KMS-11 (cell line): Measurements from ENCODE around the gene PDE6G.
A peak's percentile ranks its signal among the peaks of the same experiment; 100 is the strongest.

Experiments
- H2AFZ ChIP-seq: fragments of 200-600 bp; sonication (generic); 2 replicates; pipeline ENCODE4 v1.6.1; 2016; ENCODE audit warnings: antibody characterized with exemption, mixed run types, low read depth
- H3K27ac ChIP-seq: fragments of 200-600 bp; sonication (generic); 2 replicates; pipeline ENCODE4 v1.6.1; 2016; ENCODE audit warnings: mild to moderate bottlenecking, mixed run types
- H3K27me3 ChIP-seq: fragments of 200-600 bp; sonication (generic); 2 replicates; pipeline ENCODE4 v1.6.1; 2017; ENCODE audit warnings: mild to moderate bottlenecking, low read depth, mixed run types, moderate library complexity; ENCODE audit not compliant: insufficient read depth
- H3K36me3 ChIP-seq: fragments of 200-600 bp; sonication (generic); 2 replicates; pipeline ENCODE4 v1.6.1; 2017; ENCODE audit warnings: mild to moderate bottlenecking, mixed run types; ENCODE audit not compliant: insufficient read depth
- H3K4me1 ChIP-seq: fragments of 200-600 bp; sonication (generic); 2 replicates; pipeline ENCODE4 v1.6.1; 2016; ENCODE audit warnings: mild to moderate bottlenecking, low read depth, mixed run types; ENCODE audit not compliant: poor library complexity, severe bottlenecking
- H3K4me2 ChIP-seq: fragments of 200-600 bp; sonication (generic); 2 replicates; pipeline ENCODE4 v1.7.0; 2016; ENCODE audit warnings: mild to moderate bottlenecking, mixed run types
- H3K4me3 ChIP-seq: fragments of 200-600 bp; sonication (generic); IDR thresholded peaks from 2 replicates; pipeline ENCODE4 v1.6.1; 2017; ENCODE audit warnings: low read depth, low read length, mixed read lengths; ENCODE audit not compliant: insufficient read depth
- H3K79me2 ChIP-seq: fragments of 200-600 bp; sonication (generic); 2 replicates; pipeline ENCODE4 v1.6.1; 2016; ENCODE audit warnings: low read depth, mixed run types; ENCODE audit not compliant: insufficient read depth
- H3K9ac ChIP-seq: fragments of 200-600 bp; sonication (generic); 2 replicates; pipeline ENCODE4 v1.6.1; 2016; ENCODE audit warnings: mild to moderate bottlenecking, mixed run types
- H4K20me1 ChIP-seq: fragments of 200-600 bp; sonication (generic); 2 replicates; pipeline ENCODE4 v1.6.1; 2016; ENCODE audit warnings: mild to moderate bottlenecking, mixed run types; ENCODE audit not compliant: insufficient read depth
- TF ChIP-seq, protein P1 (sequence below): fragments of 200-600 bp; sonication (generic); conservative IDR thresholded peaks from 2 replicates; pipeline ENCODE4 v1.6.1; 2017; ENCODE audit warnings: low read depth, mild to moderate bottlenecking, antibody characterized with exemption, low read length, moderate library complexity, mixed read lengths

PDE6G gene

DNA sequence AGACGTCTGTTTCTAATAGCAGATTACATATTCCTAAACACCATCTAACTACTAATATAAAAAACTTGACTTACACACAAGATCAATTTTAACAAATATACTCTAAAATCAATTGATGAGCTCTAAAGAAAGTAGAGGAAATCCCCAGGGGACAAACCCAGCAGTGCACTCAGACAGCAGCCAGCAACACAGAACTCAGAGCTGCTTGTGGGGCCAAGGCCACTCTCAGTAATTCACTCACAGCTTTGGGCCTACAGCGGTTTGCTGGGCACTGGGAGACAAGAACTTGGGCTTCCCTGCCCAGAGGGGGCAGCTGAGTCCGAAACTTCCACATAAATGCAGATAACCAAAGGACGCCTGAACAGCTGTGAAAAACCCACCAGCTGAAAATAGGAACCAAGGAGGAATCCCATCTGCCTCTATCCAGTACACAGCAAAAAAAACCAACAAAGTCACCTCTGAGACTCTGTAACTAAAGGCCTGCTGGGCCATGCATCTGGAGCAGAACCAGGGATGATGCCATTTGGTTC, 40.9 kb downstream of the PDE6G start:
- Histone ChIP-seq H3K4me1 (peaks cover 45% of the 10 kb centered on the region), H3K79me2 (peaks cover 64% of the 10 kb centered on the region), H3K4me2 (no peak overlapping the region; the same call in 1 of the 2 replicates), H3K4me3 (no peak overlapping the region), H2AFZ (no peak overlapping the region), H4K20me1 (no peaks in the 10 kb centered on the region), H3K27me3 (no peaks in the 10 kb centered on the region), H3K27ac (0 out of 2 replicates have a peak overlapping the region, but pooled peaks have one; percentile 1), H3K36me3 (peaks cover 13% of the 10 kb centered on the region), H3K9ac (no peak overlapping the region)
- TF ChIP-seq, protein P1, sequence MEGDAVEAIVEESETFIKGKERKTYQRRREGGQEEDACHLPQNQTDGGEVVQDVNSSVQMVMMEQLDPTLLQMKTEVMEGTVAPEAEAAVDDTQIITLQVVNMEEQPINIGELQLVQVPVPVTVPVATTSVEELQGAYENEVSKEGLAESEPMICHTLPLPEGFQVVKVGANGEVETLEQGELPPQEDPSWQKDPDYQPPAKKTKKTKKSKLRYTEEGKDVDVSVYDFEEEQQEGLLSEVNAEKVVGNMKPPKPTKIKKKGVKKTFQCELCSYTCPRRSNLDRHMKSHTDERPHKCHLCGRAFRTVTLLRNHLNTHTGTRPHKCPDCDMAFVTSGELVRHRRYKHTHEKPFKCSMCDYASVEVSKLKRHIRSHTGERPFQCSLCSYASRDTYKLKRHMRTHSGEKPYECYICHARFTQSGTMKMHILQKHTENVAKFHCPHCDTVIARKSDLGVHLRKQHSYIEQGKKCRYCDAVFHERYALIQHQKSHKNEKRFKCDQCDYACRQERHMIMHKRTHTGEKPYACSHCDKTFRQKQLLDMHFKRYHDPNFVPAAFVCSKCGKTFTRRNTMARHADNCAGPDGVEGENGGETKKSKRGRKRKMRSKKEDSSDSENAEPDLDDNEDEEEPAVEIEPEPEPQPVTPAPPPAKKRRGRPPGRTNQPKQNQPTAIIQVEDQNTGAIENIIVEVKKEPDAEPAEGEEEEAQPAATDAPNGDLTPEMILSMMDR, result no peak

DNA sequence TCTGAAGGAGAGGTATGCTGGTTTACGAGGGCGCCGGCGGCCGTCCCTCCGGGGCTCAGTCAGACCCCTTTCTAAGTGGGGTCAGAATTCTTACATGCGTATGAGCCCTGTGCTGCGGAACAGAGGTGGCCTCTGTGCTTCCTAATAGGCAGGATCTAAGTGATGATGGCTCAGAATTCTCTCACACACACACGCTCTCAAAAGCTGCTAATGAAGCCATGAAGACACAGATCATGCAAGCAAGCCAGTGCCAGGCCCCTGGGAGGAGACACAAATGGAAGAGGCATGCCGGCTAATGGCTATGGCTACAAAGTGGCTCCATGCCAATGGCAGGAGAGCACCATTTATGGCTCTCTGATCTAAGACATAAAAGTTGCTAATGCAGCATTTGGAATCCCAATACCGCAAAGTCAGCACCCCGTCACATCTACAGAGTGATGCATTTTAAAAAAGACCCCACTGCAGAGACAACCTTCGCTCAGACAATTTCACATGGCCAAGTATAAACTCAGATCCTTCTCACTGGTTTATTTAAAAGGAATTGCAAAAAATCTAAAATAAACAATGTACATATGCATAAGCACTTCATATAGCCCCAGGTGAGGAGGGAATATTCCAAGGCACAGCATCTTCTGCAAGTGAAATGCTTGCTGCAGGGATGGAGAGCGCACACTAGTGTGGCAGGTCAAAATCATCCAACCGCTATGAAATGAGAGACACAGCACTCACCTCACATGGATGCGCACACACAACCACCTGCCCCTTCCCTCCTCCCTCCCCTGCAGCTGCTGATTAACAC, 44.0 kb downstream of the PDE6G start:
- Histone ChIP-seq H3K27me3 (no peaks in the 10 kb centered on the region), H3K4me1 (peaks cover 75% of the 10 kb centered on the region), H3K27ac (no peak overlapping the region; the same call in 1 of the 2 replicates), H2AFZ (no peak overlapping the region), H3K79me2 (peaks cover 72% of the 10 kb centered on the region), H3K4me2 (no peak overlapping the region), H3K9ac (no peak overlapping the region), H3K36me3 (peaks cover 6% of the 10 kb centered on the region; the same call in 1 of the 2 replicates), H3K4me3 (no peak overlapping the region), H4K20me1 (no peaks in the 10 kb centered on the region)
- TF ChIP-seq, protein P1, result no peak

DNA sequence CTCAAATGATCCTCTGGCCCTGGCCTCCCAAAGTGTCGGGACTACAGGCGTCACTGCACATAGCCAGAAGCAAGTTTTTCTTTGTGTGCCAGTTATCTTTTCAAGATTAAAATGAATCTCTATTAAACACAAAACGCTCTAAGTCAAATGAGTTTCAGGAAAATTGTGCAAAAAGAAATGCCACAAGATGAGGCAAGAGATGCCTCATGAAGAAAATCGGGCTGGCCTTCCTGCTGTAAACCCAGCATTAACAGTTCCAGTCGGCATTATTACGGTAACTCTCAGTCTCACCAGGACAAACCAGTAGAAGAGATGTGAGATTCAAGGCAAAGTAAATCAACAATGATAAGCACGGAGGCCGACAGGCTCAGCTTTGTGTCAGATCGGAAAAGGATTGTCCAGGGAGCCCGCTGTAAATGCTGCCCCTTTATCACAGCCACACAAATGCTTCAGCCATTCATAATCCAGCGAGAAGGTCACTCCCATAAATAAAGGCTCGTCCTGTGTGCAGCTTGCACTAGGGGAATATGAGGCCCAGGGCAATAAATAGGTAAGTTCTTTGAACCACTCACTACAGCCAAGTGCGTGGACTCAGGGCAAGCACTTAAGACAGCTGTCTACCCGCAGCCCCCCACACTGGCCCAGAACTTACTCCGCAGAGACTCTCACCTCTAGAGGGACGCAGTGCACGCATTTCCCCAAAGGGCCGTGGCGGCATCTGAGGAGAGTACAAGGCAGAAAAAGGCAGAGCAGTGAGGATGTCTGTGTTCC, 46.6 kb downstream of the PDE6G start:
- H3K9ac ChIP-seq, result no peak overlapping the region
- H3K4me1 ChIP-seq, result peaks cover 71% of the 10 kb centered on the region
- H3K79me2 ChIP-seq, result peaks cover 67% of the 10 kb centered on the region
- H3K27ac ChIP-seq, result peak overlapping the region; percentile 83
- H4K20me1 ChIP-seq, result no peaks in the 10 kb centered on the region
- peak overlapping the region; percentile 59; the same call in 1 of the 2 replicates for H3K4me2 ChIP-seq
- TF ChIP-seq, protein P1, result no peak
- no peaks in the 10 kb centered on the region; the same call in 1 of the 2 replicates for H3K36me3 ChIP-seq
- no peak overlapping the region for H3K4me3 ChIP-seq
- no peaks in the 10 kb centered on the region for H3K27me3 ChIP-seq
- no peak overlapping the region for H2AFZ ChIP-seq

DNA sequence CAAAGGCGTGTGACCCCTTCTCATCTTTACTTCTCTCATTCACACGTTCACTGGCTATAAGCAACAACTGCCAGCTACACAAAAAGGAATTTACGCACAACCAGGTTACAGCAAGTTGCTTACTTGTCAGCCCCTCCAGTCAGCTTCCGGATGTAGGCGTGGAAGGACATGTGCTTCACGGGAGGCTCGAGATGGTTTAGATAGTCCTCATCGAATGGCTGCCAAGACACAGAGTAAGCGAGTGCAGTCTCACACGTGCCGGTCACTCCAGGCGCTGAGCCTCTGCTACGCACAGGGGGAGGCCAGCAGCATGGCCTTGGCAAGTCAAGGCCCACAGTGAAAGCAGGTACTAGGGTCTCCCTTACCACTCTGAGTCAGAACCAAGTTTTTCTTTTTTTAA, 47.7 kb downstream of the PDE6G start:
- TF ChIP-seq, protein P1, result no peak
- H3K9ac ChIP-seq, result no peak overlapping the region; the same call in 1 of the 2 replicates
- H3K36me3 ChIP-seq, result no peaks in the 10 kb centered on the region; the same call in 1 of the 2 replicates
- no peak overlapping the region for H2AFZ ChIP-seq
- H3K4me2 ChIP-seq, result peak overlapping the region; percentile 59
- H3K27ac ChIP-seq, result peak overlapping the region; percentile 83
- H4K20me1 ChIP-seq, result no peaks in the 10 kb centered on the region
- H3K79me2 ChIP-seq, result peaks cover 67% of the 10 kb centered on the region
- H3K4me3 ChIP-seq, result no peak overlapping the region
- H3K27me3 ChIP-seq, result no peaks in the 10 kb centered on the region
- H3K4me1 ChIP-seq, result peaks cover 65% of the 10 kb centered on the region
